Measurements from ENCODE around the gene MGRN1.

Gene MGRN1

DNA sequence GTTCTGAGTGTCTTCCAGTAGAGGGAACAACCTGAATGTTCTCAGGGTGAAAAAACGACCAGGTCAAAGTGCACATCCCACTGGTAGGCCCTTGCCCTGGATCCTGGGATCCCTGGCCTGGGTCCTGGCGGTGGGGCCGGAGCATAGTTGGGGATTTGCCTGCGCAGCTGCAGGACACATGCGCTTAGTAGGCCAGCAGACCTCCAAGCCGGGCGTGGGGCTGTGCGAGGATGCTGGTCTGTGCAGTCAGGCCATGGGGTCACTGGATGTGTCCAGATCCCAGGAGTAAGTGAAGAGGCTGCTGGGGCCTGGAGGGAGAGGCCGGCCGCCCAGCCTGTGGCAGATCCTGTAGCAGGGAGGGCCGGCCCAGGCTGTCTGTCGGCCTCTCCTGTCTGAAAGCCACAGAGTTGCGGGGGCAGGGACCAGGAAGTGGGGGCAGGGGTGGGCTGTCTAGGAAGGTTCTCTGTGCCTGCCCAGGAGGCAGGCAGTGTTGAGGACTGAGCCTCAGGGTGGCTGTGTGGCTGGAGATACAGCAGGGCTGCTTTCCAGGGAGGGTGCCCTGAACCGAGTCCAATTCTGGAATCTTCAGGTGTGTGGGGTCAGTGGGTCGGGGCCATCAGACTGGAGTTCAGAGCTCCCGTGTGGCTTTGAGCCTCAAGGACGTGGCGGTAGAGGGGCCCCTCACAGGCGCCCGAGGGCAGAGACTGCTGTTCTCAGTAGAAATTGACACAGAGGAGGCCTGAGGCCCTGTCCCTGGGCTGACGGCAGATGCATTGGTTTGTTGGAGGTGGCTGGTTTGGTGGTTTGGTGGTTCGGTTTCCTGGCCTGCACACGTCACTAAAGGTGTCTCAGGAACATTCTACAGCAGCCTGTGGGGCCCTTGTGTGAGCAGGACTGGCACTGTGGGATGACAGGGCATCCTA is 51.5 kb downstream of the MGRN1 start:
- DNase-seq (ENCODE audit: low spot score): peak; percentile 66

GRCh38 chr16:4676831-4677230 is 52.2 kb downstream of the MGRN1 start:
- no peak for DNase-seq (ENCODE audit: low spot score)

DNA sequence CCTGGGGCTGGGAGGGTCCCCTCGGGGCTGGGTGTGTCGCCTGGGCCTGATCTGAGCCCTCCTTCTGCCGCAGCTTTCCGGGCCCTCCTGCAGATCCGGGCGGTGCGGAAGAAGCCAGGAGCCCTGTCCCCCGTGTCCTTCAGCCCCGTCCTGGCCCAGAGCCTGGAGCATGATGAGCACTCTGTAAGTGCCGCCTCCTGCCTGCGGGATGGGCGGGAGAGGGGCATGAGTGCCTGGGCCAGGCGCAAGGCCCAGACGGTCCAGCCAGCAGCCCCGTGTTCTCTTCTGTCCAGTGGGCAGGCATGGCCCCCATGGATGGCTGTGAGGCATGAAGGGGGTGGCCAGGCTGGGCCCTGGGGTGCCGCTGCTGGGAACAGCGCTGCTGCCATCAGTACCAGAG is 52.8 kb downstream of the MGRN1 start:
- DNase-seq (ENCODE audit: low spot score): no peak

DNA sequence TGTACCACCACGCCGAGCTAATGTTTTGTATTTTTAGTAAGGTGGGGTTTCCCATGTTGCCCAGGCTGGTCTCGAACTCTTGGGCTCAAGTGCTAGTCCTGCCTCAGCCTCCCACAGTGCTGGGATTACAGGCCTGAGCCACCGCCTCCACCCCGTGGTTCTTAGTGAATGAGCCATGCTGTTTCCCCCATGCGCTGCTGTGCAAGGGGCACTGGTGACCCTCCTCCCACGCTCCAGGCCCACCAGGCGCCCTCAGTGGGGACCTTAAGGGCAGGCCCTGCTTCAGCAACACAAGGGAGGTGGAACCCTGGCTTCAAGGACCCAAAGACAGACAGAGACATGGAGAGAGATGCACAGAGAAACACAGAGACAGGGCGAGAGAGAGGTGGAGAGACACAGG is 53.4 kb downstream of the MGRN1 start:
- no peak for DNase-seq (ENCODE audit: low spot score)

DNA sequence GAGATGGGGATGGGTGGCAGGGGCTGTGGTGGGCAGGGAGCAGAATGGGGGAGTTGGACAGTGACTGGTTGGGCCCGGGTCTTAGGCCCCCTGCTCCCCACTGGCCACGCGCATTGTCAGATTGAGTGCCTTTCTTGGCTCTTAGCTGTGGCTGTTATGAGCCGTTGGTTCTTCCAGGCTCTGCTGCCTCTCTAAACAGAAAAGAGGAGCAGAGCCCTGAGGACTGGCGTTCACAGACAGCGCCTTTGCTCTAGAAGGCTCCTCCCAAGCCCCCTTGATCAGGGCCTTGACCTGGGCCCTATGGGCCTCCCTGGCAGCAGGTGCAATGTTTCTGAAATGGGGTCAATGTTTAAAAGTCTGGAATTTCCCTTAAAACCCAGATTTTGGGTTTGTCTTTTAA is 54.0 kb downstream of the MGRN1 start:
- DNase-seq (ENCODE audit: low spot score): no peak

DNA sequence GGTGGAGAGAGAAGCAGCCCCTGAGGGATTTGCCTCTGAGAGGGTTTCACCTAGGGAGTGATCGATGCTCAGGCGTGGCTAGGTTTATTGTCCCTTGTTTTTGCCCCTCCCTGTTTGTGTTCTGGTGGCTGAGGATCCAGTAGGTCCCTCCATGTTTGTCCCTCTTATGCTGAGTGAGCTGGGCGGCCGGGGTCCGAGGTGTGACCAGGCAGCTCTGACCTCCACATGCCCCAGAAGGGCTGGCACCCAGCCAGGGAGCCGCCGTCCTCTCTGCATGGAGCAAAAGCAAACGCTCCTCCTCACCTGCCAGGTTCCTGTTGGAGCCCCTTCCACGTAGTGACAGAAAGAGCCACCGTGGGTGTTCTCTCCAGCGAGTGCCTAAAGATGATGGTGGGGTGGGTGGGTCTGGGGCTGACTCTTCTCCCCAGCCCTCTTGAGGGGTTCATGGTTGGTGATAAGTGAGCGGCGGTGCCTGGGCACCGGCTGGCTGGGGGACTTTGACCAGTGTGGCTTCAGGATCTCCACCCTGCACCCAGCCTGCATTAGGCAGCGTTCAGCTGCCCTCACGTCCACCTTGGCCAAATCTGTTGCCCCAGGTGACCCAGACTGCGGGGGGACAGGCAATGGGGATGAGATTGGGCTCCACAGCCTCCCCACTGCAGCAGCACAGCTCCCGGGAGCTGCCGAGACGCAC is 54.7 kb downstream of the MGRN1 start:
- no peak for DNase-seq (ENCODE audit: low spot score)

DNA sequence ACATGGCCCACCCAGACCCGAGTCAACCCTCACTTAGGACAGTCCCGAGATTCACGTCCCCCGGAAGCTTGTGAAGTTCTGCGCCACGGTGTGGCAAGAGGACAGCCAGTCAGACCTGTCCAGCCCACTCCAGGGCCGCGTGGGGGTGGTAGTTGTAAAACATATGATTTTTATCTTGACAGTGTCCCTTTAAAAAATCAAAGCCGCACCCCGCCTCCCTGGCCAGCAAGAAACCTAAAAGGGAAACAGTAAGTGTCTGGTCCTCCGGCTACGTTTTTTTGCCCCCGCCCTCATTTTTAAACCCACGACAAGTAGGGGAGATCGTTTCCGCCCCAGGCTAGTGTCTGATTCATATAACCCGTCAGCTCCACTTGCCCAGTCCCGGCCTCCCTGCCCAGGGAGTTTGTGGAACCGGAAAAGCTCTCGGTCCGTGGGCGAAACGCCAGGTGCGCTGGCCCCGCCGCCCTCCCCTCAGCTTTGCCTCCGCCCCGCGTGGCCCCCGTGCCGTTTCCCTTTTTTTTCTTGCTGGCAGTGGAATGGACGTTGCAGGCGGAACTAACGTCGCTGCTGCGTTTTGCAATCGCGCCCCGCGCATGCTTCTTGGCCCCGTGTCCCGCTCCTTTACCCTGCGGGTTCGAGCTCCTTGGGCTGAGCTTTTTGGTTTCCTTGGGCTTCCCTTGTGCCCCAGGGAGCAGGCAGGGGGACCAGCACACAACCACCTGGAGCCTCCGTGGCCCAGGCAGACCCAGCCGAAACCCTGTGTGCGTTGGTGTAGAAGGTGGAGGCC is 55.4 kb downstream of the MGRN1 start:
- no peak for DNase-seq (ENCODE audit: low spot score)

DNA sequence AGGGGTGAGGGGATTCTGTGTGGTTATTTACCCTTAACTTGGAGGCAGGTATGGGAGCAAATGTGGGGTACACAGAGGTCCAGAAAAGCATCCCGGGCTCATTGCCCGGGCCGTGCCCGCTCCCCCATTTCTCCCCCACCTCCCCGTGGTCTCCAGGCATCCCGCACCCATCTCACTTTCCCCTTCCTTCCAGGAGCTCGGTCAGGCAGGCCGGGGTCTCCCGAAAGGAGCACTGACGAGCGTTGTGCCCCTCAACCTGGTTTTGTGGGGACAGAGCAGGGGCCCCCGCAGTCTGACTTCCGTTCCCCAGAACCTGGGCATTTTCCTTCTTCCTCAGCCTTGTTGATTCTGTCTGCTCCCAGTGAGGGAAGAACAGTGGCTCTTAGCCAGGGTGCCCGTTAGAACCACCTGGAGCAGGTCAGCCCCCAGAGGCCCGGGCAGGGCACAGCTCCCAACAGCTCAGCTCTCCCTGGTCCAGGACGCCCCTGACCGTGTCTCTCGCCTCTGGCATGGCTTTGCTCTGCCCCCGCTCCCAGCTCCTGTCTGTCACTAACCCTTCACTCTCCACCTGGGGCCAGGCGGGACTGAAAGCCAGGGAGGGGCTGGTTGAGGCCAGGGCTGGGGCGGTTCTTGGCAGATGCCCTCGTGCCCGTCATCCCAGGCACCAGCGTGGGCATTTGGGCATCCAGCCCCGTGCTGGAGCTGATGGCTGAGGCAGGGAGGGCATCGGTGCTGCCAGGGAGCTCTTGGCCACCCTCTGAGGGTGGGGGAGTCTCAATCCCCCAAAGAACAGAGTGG is 56.2 kb downstream of the MGRN1 start:
- no peak for DNase-seq (ENCODE audit: low spot score)

- DNase-seq (ENCODE audit: low spot score): no peak
These were observed 57.0 kb downstream of the MGRN1 start for GRCh38 chr16:4681471-4682083.

DNA sequence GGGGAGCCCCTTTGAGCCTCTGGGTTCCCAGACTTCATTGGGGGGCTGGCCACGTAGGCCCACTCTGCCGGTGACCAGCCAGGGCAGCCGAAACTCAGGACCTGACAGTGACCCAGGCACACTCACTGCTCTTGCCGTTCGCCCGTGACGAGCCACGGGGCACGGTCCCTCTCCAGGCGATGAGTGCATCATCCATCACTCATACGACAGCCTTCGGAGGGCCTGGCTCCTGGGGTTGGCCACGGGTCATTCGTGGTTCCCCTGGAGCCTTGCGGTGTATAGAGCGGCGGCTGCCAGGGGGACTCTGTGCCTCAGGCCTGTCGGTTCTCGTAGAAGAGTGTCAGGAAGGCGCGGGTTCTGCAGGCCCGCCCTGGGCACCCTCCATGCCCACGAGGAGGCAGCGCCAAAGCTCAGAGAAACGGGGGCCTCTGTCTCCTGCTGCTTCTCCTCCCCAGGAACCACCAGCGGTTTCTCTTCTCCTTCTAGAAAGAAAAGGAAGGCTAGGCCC is 57.5 kb downstream of the MGRN1 start:
- DNase-seq (ENCODE audit: low spot score): no peak

GRCh38 chr16:4682616-4683254 is 58.1 kb downstream of the MGRN1 start:
- DNase-seq (ENCODE audit: low spot score): no peak

- DNase-seq (ENCODE audit: low spot score): no peak
These were observed 58.8 kb downstream of the MGRN1 start for GRCh38 chr16:4683255-4684057.

GRCh38 chr16:4684058-4684715 is 59.6 kb downstream of the MGRN1 start:
- no peak for DNase-seq (ENCODE audit: low spot score)

- no peak for DNase-seq (ENCODE audit: low spot score)
These were observed 60.1 kb downstream of the MGRN1 start for GRCh38 chr16:4684763-4685162.

DNA sequence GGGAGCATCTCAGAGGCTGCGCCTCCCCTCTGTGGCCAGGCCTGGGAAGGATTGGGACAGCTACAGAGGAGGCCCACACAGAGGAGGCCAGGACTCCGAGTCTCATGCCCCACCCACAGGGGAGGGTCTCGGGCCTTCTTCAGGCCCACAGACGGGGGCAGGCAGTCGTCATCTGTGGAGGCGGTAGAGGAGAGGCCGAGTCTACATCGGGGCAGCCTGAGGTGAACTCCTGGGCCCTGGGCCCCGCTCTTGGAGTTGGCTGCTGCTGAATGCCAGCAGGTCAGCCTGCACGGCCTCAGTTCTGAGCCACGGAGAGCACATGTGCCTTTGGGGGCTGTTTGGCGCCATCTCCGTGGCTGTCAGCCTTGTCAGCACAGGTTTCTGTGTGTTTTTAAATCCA is 60.7 kb downstream of the MGRN1 start:
- no peak for DNase-seq (ENCODE audit: low spot score)

DNA sequence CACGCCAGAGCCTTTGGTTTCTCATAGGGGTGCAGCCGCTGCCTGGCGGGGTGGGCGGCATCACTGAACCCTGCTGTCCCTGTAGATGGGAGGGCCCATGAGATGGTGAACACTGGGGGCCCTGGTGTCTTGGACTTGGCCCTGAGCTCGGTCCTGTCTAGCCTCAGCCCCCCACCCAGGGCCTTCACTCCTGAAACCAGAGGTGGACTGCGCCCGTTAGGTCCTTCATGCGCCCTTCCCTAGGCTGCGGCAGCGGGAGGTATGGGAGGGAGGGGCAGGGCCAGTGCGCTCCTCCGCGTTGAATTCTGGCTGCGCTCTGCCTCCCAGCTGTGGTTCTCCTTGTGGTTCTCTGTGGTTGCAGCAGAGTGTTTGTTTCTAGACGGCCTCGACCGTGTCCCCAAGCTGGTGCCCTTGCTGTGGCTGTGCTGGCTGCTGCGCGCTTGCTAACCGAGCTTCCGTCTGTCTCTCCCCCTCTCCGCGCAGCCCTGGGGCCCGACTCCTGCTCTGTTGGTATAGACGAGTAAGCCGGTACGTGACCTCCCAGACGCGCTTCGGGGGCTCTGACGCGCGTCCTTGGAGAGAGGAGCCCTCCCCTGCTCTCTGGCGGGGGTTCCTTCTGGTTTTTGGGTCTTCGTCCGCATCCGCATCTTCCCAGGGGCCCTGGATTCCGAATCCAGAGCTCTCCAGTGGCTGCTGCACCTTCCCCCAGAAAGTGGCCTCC is 61.3 kb downstream of the MGRN1 start:
- no peak for DNase-seq (ENCODE audit: low spot score)

DNA sequence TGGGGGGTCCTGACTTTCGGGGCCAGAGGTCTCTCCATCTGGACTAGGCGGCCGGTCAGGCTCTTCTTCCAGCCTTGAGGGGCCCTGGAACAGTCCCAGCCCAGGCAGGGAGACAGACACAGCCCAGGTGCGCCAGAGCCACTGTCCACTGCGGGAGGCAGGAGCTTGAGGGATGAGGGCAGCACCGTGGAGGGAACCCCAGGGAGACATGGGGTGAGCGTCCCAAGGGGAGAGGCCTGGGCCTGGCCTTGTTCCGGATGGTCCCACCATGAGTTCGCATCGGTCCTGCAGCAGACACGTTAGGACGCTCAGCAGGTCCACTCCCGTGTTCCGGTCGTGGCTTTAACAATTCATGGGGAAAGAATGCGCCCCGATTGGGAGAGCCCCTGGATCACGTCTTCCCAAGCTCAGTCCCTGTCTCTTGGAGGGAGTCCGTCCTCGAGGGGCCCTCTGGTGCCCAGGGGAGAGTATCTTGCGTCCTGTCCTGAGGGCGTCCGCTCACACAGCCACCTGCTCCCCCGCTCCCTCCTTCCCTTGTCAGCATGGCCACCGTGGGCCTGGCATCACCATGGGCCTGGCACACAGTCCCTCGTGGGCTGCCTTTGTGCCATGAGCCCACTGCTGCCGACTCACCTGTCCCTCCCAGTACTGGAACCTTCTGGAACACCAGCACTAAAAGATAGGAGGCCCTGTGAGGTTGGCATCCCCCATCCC is 62.0 kb downstream of the MGRN1 start:
- no peak for DNase-seq (ENCODE audit: low spot score)

DNA sequence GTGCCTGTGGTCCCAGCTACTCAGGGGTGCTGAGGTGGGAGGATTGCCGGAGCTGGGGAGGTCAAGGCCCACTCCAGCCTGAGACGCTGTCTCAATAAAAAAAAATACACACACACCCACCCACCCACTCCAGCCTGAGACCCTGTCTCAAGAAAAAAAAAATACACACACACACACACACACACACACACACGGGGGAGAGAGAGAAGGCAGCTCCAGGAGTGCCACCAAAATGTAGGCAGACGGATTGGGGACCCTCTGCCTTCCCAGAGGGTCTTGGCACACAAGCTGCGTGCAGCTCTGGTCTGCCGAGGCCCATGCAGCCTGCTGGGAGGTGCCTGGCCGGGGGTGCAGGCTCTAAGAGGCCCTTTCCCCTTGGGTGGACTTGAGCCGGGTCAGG is 62.8 kb downstream of the MGRN1 start:
- no peak for DNase-seq (ENCODE audit: low spot score)

Measured in CD4-positive, alpha-beta T cell treated with Interleukin-15 for 4 hours (primary cell).